ENCODE measurements around the gene AGTRAP. TPM values are rescaled to one million over a fixed set of nuclear protein-coding genes. Genes with fewer than 3 reads are reported as not detected.

AGTRAP gene
- total RNA-seq, 1 donor: 38.9 TPM

DNA sequence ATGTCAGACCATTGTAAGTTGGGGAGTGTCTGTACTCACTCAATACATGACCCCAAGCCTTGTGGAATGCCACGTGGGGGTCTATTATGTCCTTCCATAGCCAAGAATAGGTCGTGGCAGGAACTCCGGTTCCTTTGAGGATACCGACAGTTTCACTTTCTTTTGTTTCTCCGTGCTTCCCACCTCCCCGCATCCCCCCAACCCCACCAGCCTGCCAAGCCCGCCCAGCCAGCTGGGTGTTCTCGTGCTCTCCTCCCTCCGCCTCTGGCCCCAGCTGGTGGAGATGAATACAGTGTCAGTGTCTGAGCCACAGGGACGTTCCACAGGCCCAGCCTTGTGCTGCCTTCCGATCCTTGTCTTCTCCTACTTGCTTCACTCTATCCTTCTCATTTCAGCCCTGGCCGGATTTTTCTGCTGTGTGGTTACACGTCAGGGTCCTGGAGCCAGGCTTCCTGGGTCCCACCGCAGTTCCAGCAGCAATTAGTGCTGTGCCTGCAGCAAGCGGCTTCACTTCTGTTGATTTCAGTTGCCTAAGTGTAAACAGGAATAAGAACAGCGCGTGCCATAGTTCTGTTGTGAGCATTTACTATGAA is 4.1 kb upstream of the AGTRAP start:
- H3K4me3 ChIP-seq (ENCODE audit: low read depth, low read length): peak overlapping the region; percentile 36
- TF ChIP-seq CTCF (IDR thresholded peaks at IDR 0.05; ENCODE audit: insufficient read depth, low read depth, low read length): no peak
- peak; percentile 79 for DNase-seq (ENCODE audit: low read depth)

DNA sequence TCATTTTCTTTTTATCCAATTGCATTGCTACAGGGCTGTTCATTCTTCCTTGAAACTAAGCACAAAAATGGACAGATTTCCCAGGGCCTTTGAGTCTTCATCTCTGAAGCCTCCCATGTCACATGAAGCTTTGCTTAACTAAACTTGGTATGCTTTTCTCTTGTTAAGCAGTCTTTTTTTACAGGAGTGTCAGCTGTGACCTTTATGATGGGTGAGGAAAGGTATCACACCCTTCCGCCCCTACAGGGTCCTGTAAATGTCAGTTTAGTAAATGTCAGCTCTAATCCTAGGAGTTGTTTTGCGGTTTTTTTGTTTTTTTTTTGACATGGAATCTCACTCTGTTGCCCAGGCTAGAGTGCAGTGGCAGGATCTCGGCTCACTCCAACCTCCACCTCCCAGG is 2.6 kb upstream of the AGTRAP start:
- H3K4me3 ChIP-seq (ENCODE audit: low read depth, low read length): no peak overlapping the region
- TF ChIP-seq CTCF (IDR thresholded peaks at IDR 0.05; ENCODE audit: insufficient read depth, low read depth, low read length): no peak
- DNase-seq (ENCODE audit: low read depth): no peak

DNA sequence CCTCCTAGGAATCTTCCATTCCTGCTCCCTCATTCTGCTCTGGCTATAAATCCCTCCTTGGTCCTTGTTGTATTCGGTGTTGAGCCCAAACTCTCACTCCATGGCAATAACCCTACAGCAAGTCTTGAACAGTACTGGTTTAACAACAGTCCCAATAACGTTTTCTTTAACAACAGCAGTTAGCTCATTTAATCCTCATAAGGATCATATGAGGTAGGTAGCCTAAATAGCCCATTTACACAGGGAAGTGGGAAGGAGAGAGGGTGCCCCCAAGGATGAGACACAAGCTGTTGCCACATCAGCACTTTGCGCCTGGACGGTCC is 444 bp upstream of the AGTRAP start:
- peak overlapping the region; percentile 98 for H3K4me3 ChIP-seq (ENCODE audit: low read depth, low read length)
- DNase-seq (ENCODE audit: low read depth): no peak
- TF ChIP-seq CTCF (IDR thresholded peaks at IDR 0.05; ENCODE audit: insufficient read depth, low read depth, low read length): no peak

DNA sequence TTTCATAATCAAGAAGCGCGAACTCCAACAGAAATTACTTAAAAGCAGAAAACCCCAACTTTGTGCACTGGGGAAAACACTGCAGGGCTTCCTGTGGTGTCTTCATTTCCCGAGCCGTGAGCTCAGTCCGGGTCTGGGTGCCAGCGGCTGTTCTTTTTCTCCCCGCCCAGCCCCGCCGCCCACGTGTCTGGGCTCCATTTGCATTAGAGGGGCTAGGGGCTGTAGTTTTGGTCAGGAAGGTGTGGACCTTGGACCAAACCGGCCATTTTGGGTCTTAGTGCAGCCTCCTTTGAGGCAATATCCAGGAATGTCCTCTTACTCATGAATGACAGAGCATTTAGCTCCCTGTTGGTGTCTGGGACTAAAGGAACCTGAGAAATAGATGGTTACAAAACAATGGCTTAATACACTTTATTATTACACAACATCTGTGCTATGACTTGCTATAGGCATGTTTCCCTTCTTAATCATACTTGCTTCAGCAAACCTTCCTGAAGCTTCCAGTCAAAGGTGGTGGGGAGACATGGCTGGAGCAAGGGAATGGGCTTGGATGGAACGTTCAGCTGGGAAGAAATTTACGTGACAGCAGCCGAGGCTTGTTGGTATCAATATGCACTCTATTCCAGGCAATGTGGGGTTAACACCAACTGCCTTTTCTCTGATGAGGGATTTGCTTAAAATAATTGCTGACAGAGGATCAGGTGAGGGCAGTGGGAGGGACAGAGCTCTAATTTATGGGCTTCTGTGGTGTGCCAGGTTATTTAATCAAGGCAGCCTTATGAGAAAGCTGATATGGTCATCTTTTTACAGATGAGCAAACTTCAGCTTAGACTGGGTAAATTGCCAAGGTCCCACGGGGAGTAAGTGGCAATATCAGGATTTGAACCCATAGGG is 1.1 kb downstream of the AGTRAP start:
- peak; percentile 67 for DNase-seq (ENCODE audit: low read depth)
- peak overlapping the region; percentile 98 for H3K4me3 ChIP-seq (ENCODE audit: low read depth, low read length)
- no peak for TF ChIP-seq CTCF (IDR thresholded peaks at IDR 0.05; ENCODE audit: insufficient read depth, low read depth, low read length)

- DNase-seq (ENCODE audit: low read depth): no peak
- no peak overlapping the region for H3K4me3 ChIP-seq (ENCODE audit: low read depth, low read length)
- TF ChIP-seq CTCF (IDR thresholded peaks at IDR 0.05; ENCODE audit: insufficient read depth, low read depth, low read length): no peak
Measured at GRCh38 chr1:11738096-11738495, 2.2 kb downstream of the AGTRAP start.

DNA sequence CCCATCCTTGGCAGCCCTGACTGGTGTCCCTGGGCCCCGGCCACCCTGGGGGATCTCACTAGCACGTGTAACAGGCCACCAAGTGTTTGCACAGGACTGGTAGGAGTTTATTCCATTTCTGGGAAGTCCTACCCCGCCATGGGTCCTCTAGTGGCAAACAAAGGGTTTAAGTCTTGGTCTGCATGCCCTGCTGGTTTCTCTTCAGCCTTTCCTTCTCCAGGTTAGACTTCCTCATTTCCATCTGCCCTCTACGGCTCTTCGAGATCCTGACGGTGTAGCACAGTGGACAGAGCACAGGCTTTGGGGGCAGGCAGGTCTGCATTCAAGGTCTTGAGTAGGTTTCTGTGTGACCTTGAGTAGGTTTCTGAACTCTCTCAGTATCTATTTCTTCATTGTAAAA is 2.8 kb downstream of the AGTRAP start:
- no peak overlapping the region for H3K4me3 ChIP-seq (ENCODE audit: low read depth, low read length)
- TF ChIP-seq CTCF (IDR thresholded peaks at IDR 0.05; ENCODE audit: insufficient read depth, low read depth, low read length): no peak
- DNase-seq (ENCODE audit: low read depth): no peak
